ENCODE measurements around the gene CPED1. TPM values are rescaled to one million over a fixed set of nuclear protein-coding genes. Genes with fewer than 3 reads are reported as not detected.
"Not testable (repeated sequence)": the region's sequence is repeated elsewhere in the genome, so short reads cannot be mapped to it uniquely, and the experiment has no call there.

The CPED1 gene
- total and polyA plus RNA-seq, 5 donors = 3.9 to 31.1 (median 28.0) TPM

- Histone ChIP-seq H3K4me1 (ENCODE audit: control insufficient read depth, insufficient read depth, low read length) (no peaks in the 10 kb centered on the region), H3K27ac (ENCODE audit: low read length) (no peak overlapping the region), H3K27me3 (ENCODE audit: control insufficient read depth, insufficient read depth) (no peaks in the 10 kb centered on the region), H3K9me3 (ENCODE audit: control insufficient read depth, low read length) (no peaks in the 10 kb centered on the region), H3K4me3 (ENCODE audit: low read length) (no peak overlapping the region)
- intact Hi-C loops (cut with DNase I) = no loop called here
- DNase-seq (no peak), ATAC-seq (no peak)
- 55% methylated on average over 4 of the region's 4 CpGs for WGBS
These were observed 318.6 kb downstream of the CPED1 start for GRCh38 chr7:121307021-121307574.

GRCh38 chr7:121313220-121313792 is 324.8 kb downstream of the CPED1 start:
- Histone ChIP-seq H3K9me3 (ENCODE audit: control insufficient read depth, low read length) (no peaks in the 10 kb centered on the region), H3K27me3 (ENCODE audit: control insufficient read depth, insufficient read depth) (no peaks in the 10 kb centered on the region), H3K4me1 (ENCODE audit: control insufficient read depth, insufficient read depth, low read length) (no peaks in the 10 kb centered on the region), H3K4me3 (ENCODE audit: low read length) (no peak overlapping the region), H3K27ac (ENCODE audit: low read length) (no peak overlapping the region)
- ATAC-seq = no peak
- DNase-seq = no peak
- WGBS = 51% methylated on average over 3 of the region's 3 CpGs
- intact Hi-C loops (cut with DNase I) = no loop called here

GRCh38 chr7:121313793-121314676 is 325.5 kb downstream of the CPED1 start:
- H3K4me3 ChIP-seq (ENCODE audit: low read length) = no peak overlapping the region
- no peaks in the 10 kb centered on the region for H3K4me1 ChIP-seq (ENCODE audit: control insufficient read depth, insufficient read depth, low read length)
- no peak for ATAC-seq
- no peaks in the 10 kb centered on the region for H3K9me3 ChIP-seq (ENCODE audit: control insufficient read depth, low read length)
- WGBS = 52% methylated on average over 9 of the region's 9 CpGs
- intact Hi-C loops (cut with DNase I) = no loop called here
- DNase-seq = no peak
- H3K27ac ChIP-seq (ENCODE audit: low read length) = no peak overlapping the region
- H3K27me3 ChIP-seq (ENCODE audit: control insufficient read depth, insufficient read depth) = no peaks in the 10 kb centered on the region

- H3K4me3 ChIP-seq (ENCODE audit: low read length); intact Hi-C loops (cut with DNase I); DNase-seq; H3K27me3 ChIP-seq (ENCODE audit: control insufficient read depth, insufficient read depth); ATAC-seq; H3K4me1 ChIP-seq (ENCODE audit: control insufficient read depth, insufficient read depth, low read length); H3K27ac ChIP-seq (ENCODE audit: low read length); H3K9me3 ChIP-seq (ENCODE audit: control insufficient read depth, low read length): not testable (repeated sequence)
- 89% methylated on average over 2 of the region's 3 CpGs for WGBS
These were observed 326.7 kb downstream of the CPED1 start for GRCh38 chr7:121315170-121315569.

GRCh38 chr7:121322460-121322859 is 333.9 kb downstream of the CPED1 start:
- no peaks in the 10 kb centered on the region for H3K9me3 ChIP-seq (ENCODE audit: control insufficient read depth, low read length)
- DNase-seq (no peak), ATAC-seq (no peak)
- H3K27ac ChIP-seq (ENCODE audit: low read length) = no peak overlapping the region
- intact Hi-C loops (cut with DNase I) = no loop called here
- H3K4me3 ChIP-seq (ENCODE audit: low read length) = no peak overlapping the region
- no peaks in the 10 kb centered on the region for H3K27me3 ChIP-seq (ENCODE audit: control insufficient read depth, insufficient read depth)
- 79% methylated on average over 3 of the region's 3 CpGs for WGBS
- no peaks in the 10 kb centered on the region for H3K4me1 ChIP-seq (ENCODE audit: control insufficient read depth, insufficient read depth, low read length)

- Histone ChIP-seq H3K4me3 (ENCODE audit: low read length) (no peak overlapping the region), H3K4me1 (ENCODE audit: control insufficient read depth, insufficient read depth, low read length) (no peaks in the 10 kb centered on the region), H3K9me3 (ENCODE audit: control insufficient read depth, low read length) (no peaks in the 10 kb centered on the region), H3K27me3 (ENCODE audit: control insufficient read depth, insufficient read depth) (no peaks in the 10 kb centered on the region), H3K27ac (ENCODE audit: low read length) (no peak overlapping the region)
- 40% methylated on average over 5 of the region's 5 CpGs for WGBS
- DNase-seq = no peak
- intact Hi-C loops (cut with DNase I) = no loop called here
- ATAC-seq = no peak
These were observed 335.2 kb downstream of the CPED1 start for GRCh38 chr7:121323515-121324302.

- intact Hi-C loops (cut with DNase I) = no loop called here
- Histone ChIP-seq H3K27me3 (ENCODE audit: control insufficient read depth, insufficient read depth) (no peaks in the 10 kb centered on the region), H3K4me3 (ENCODE audit: low read length) (no peak overlapping the region), H3K27ac (ENCODE audit: low read length) (no peak overlapping the region), H3K4me1 (ENCODE audit: control insufficient read depth, insufficient read depth, low read length) (peaks cover 2% of the 10 kb centered on the region), H3K9me3 (ENCODE audit: control insufficient read depth, low read length) (no peaks in the 10 kb centered on the region)
- 75% methylated on average over 5 of the region's 5 CpGs for WGBS
- DNase-seq = no peak
- ATAC-seq = no peak
These were observed 339.2 kb downstream of the CPED1 start for GRCh38 chr7:121327671-121328070.

- H3K4me3 ChIP-seq (ENCODE audit: low read length) = peak within 1 kb of the TSS; percentile 49
- no peaks in the 10 kb centered on the region for H3K9me3 ChIP-seq (ENCODE audit: control insufficient read depth, low read length)
- ATAC-seq (peak; percentile 36 to 53), DNase-seq (peak; percentile 17 to 27 (median 25))
- no peaks in the 10 kb centered on the region for H3K27me3 ChIP-seq (ENCODE audit: control insufficient read depth, insufficient read depth)
- H3K27ac ChIP-seq (ENCODE audit: low read length) = no peak within 1 kb of the TSS
- intact Hi-C loops (cut with DNase I) = no loop called here
- WGBS = 14% methylated on average over 27 of the region's 27 CpGs
- peaks cover 2% of the 10 kb centered on the region for H3K4me1 ChIP-seq (ENCODE audit: control insufficient read depth, insufficient read depth, low read length)
These were observed 340.1 kb downstream of the CPED1 start, which contains the start of gene WNT16 for GRCh38 chr7:121328508-121329190. WNT16 (plus strand) TSS chr7:121329000; CDS start chr7:121329293, 293 bp downstream.

GRCh38 chr7:121329191-121330052 is 340.9 kb downstream of the CPED1 start:
- intact Hi-C loops (cut with DNase I) = no loop called here
- ATAC-seq = peak; percentile 24 to 35
- peak overlapping the region; percentile 49 for H3K4me3 ChIP-seq (ENCODE audit: low read length)
- H3K27ac ChIP-seq (ENCODE audit: low read length) = no peak overlapping the region
- 3% methylated on average over 47 of the region's 47 CpGs for WGBS
- peaks cover 2% of the 10 kb centered on the region for H3K4me1 ChIP-seq (ENCODE audit: control insufficient read depth, insufficient read depth, low read length)
- no peaks in the 10 kb centered on the region for H3K27me3 ChIP-seq (ENCODE audit: control insufficient read depth, insufficient read depth)
- no peaks in the 10 kb centered on the region for H3K9me3 ChIP-seq (ENCODE audit: control insufficient read depth, low read length)
- peak in 2 of 3 donors; percentile 29 to 43 for DNase-seq
